ENCODE data around the gene TLE4. TPM values are rescaled to one million over a fixed set of nuclear protein-coding genes. Genes with fewer than 3 reads are reported as not detected.

TLE4 gene
- polyA plus RNA-seq, 1 of the 3 experiments (the other 2 are of a cell fraction) = 40.4 TPM

DNA sequence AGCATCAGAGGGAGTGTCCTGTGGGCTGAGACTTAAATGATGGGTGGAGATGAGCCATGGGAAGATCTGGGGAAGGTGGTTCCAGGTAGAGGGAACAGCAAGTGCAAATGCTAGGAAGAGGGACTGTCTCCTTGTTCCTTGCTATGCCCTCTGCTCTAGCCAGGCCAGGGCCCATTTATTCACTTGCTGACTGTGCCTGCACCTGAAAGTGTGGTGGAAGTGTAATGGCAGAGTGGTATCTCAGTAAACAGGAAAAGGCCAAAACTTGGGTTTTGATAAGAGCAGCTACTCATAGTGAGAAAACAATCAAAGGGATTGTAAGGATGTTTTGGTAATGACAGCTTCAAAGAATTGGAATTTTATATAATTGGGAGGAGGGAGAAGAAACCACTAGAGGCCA, 32.4 kb downstream of the TLE4 start:
- Histone ChIP-seq H3K9me2 (no peaks in the 10 kb centered on the region), H3F3A (replicated peaks; ENCODE audit: insufficient read depth) (peaks cover 18% of the 10 kb centered on the region), H3K36me3 (replicated peaks in 1 of 2; ENCODE audit: control insufficient read depth in 1 of 2, insufficient read depth in 2 of 2, low read length in 1 of 2) (peaks cover 36 to 52% of the 10 kb centered on the region in 2 experiments), H3K27ac (ENCODE audit: low read depth in 2 of 2, low read length in 1 of 2) (no peak overlapping the region), H3K9ac (no peak overlapping the region), H3K4me2 (no peak overlapping the region), H3K79me2 (ENCODE audit: insufficient read depth) (peaks cover 97% of the 10 kb centered on the region), H2AFZ (ENCODE audit: low read depth) (no peak overlapping the region), H3K9me3 (no peaks in the 10 kb centered on the region), H4K20me1 (ENCODE audit: insufficient read depth) (peaks cover 18% of the 10 kb centered on the region), H3K4me3 (ENCODE audit: low read depth in 2 of 2, low read length in 1 of 2) (no peak overlapping the region), H3K27me3 (ENCODE audit: insufficient read depth) (no peaks in the 10 kb centered on the region), H3K4me1 (ENCODE audit: control insufficient read depth in 1 of 2, insufficient read depth in 2 of 2, low read depth in 1 of 2, low read length in 1 of 2) (peaks cover 4 to 11% of the 10 kb centered on the region in 2 experiments; a peak in 3 of 4 replicates)
- DNase-seq = no peak
- POLR2A ChIA-PET = no interaction called here
- CTCF ChIA-PET = no interaction called here
- TF ChIP-seq FOXJ3 (CRISPR knock-in tag; IDR thresholded peaks at IDR 0.05) (no peak), EP300 (IDR thresholded peaks at IDR 0.05; ENCODE audit: borderline replicate concordance in 1 of 2, low read depth in 1 of 2, low read length in 1 of 2) (no peak), ELF1 (IDR thresholded peaks at IDR 0.05) (no peak), CHD2 (IDR thresholded peaks at IDR 0.05; ENCODE audit: low read length, partially characterized antibody) (no peak), YY1 (IDR thresholded peaks at IDR 0.05; ENCODE audit: low read depth) (no peak), EZH2phosphoT487 (IDR thresholded peaks at IDR 0.05; ENCODE audit: borderline replicate concordance, low read depth) (no peak), RXRA (IDR thresholded peaks at IDR 0.05; ENCODE audit: borderline replicate concordance, low read depth) (no peak), NFIC (IDR thresholded peaks at IDR 0.05; ENCODE audit: borderline replicate concordance) (no peak), MEF2A (IDR thresholded peaks at IDR 0.05; ENCODE audit: borderline replicate concordance, low read depth) (no peak), GATA2 (CRISPR knock-in tag; IDR thresholded peaks at IDR 0.05) (no peak), TAF1 (IDR thresholded peaks at IDR 0.05; ENCODE audit: borderline replicate concordance, low read depth, low read length) (no peak), FOSL2 (IDR thresholded peaks at IDR 0.05; ENCODE audit: borderline replicate concordance, low read depth) (no peak), MXI1 (IDR thresholded peaks at IDR 0.05; ENCODE audit: low read depth, low read length) (no peak), NRF1 (IDR thresholded peaks at IDR 0.05; ENCODE audit: low read depth, low read length) (no peak)
- TF ChIP-seq, protein P1, sequence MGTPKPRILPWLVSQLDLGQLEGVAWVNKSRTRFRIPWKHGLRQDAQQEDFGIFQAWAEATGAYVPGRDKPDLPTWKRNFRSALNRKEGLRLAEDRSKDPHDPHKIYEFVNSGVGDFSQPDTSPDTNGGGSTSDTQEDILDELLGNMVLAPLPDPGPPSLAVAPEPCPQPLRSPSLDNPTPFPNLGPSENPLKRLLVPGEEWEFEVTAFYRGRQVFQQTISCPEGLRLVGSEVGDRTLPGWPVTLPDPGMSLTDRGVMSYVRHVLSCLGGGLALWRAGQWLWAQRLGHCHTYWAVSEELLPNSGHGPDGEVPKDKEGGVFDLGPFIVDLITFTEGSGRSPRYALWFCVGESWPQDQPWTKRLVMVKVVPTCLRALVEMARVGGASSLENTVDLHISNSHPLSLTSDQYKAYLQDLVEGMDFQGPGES (IDR thresholded peaks at IDR 0.05; ENCODE audit: low read depth, low read length) = no peak
- TF ChIP-seq, protein P2, sequence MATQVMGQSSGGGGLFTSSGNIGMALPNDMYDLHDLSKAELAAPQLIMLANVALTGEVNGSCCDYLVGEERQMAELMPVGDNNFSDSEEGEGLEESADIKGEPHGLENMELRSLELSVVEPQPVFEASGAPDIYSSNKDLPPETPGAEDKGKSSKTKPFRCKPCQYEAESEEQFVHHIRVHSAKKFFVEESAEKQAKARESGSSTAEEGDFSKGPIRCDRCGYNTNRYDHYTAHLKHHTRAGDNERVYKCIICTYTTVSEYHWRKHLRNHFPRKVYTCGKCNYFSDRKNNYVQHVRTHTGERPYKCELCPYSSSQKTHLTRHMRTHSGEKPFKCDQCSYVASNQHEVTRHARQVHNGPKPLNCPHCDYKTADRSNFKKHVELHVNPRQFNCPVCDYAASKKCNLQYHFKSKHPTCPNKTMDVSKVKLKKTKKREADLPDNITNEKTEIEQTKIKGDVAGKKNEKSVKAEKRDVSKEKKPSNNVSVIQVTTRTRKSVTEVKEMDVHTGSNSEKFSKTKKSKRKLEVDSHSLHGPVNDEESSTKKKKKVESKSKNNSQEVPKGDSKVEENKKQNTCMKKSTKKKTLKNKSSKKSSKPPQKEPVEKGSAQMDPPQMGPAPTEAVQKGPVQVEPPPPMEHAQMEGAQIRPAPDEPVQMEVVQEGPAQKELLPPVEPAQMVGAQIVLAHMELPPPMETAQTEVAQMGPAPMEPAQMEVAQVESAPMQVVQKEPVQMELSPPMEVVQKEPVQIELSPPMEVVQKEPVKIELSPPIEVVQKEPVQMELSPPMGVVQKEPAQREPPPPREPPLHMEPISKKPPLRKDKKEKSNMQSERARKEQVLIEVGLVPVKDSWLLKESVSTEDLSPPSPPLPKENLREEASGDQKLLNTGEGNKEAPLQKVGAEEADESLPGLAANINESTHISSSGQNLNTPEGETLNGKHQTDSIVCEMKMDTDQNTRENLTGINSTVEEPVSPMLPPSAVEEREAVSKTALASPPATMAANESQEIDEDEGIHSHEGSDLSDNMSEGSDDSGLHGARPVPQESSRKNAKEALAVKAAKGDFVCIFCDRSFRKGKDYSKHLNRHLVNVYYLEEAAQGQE (IDR thresholded peaks at IDR 0.05; ENCODE audit: low read depth, low read length) = no peak
- TF ChIP-seq, protein P3, sequence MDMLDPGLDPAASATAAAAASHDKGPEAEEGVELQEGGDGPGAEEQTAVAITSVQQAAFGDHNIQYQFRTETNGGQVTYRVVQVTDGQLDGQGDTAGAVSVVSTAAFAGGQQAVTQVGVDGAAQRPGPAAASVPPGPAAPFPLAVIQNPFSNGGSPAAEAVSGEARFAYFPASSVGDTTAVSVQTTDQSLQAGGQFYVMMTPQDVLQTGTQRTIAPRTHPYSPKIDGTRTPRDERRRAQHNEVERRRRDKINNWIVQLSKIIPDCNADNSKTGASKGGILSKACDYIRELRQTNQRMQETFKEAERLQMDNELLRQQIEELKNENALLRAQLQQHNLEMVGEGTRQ (IDR thresholded peaks at IDR 0.05; ENCODE audit: borderline replicate concordance, low read depth, low read length) = no peak
- TF ChIP-seq, protein P4, sequence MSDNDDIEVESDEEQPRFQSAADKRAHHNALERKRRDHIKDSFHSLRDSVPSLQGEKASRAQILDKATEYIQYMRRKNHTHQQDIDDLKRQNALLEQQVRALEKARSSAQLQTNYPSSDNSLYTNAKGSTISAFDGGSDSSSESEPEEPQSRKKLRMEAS (IDR thresholded peaks at IDR 0.05; ENCODE audit: low read depth) = no peak
- TF ChIP-seq, protein P5, sequence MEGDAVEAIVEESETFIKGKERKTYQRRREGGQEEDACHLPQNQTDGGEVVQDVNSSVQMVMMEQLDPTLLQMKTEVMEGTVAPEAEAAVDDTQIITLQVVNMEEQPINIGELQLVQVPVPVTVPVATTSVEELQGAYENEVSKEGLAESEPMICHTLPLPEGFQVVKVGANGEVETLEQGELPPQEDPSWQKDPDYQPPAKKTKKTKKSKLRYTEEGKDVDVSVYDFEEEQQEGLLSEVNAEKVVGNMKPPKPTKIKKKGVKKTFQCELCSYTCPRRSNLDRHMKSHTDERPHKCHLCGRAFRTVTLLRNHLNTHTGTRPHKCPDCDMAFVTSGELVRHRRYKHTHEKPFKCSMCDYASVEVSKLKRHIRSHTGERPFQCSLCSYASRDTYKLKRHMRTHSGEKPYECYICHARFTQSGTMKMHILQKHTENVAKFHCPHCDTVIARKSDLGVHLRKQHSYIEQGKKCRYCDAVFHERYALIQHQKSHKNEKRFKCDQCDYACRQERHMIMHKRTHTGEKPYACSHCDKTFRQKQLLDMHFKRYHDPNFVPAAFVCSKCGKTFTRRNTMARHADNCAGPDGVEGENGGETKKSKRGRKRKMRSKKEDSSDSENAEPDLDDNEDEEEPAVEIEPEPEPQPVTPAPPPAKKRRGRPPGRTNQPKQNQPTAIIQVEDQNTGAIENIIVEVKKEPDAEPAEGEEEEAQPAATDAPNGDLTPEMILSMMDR (IDR thresholded peaks at IDR 0.05) = no peak
- TF ChIP-seq, protein P6, sequence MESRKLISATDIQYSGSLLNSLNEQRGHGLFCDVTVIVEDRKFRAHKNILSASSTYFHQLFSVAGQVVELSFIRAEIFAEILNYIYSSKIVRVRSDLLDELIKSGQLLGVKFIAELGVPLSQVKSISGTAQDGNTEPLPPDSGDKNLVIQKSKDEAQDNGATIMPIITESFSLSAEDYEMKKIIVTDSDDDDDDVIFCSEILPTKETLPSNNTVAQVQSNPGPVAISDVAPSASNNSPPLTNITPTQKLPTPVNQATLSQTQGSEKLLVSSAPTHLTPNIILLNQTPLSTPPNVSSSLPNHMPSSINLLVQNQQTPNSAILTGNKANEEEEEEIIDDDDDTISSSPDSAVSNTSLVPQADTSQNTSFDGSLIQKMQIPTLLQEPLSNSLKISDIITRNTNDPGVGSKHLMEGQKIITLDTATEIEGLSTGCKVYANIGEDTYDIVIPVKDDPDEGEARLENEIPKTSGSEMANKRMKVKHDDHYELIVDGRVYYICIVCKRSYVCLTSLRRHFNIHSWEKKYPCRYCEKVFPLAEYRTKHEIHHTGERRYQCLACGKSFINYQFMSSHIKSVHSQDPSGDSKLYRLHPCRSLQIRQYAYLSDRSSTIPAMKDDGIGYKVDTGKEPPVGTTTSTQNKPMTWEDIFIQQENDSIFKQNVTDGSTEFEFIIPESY (IDR thresholded peaks at IDR 0.05; ENCODE audit: borderline replicate concordance, low read depth) = no peak

Data from SK-N-SH (cell line).